Vagina (tissue), 2 donors: Measurements from ENCODE around the gene TMEM232. TPM values are rescaled to one million over a fixed set of nuclear protein-coding genes. Genes with fewer than 3 reads are reported as not detected.

Source experiments
- DNase-seq, 2 donors: peaks; one replicate each; pipeline ENCODE4 v3.0.0-alpha.2; 2017; ENCODE audit errors: extremely low spot score in 2 of 2
- H3K27ac ChIP-seq: fragments of 200-600 bp; sonication (generic); one replicate; pipeline ENCODE4 v1.5.1; 2019
- H3K27me3 ChIP-seq: fragments of 200-600 bp; sonication (generic); one replicate; pipeline ENCODE4 v1.5.1; 2019
- H3K36me3 ChIP-seq, 2 donors: fragments of 200-600 bp; sonication (generic); one replicate each; pipeline ENCODE4 v1.5.1; 2017 to 2019
- H3K4me1 ChIP-seq: fragments of 200-600 bp; sonication (generic); one replicate; pipeline ENCODE4 v1.5.1; 2019
- H3K4me3 ChIP-seq, 2 donors: fragments of 200-600 bp; sonication (generic); 1 replicate in 1 of 2; 2 replicates in 1 of 2; pipeline ENCODE4 v1.5.1; 2016 to 2019
- H3K9me3 ChIP-seq: fragments of 200-600 bp; sonication (generic); one replicate; pipeline ENCODE4 v1.5.1; 2019
- CTCF ChIP-seq, 3 experiments: fragments of 450-650 bp in 2 of 3; fragments of 200-600 bp in 1 of 3; sonication (generic) in 1 of 3; IDR thresholded peaks; one replicate each; pipeline ENCODE4 v1.5.1; 2017 to 2019; ENCODE audit warnings: antibody characterized with exemption in 3 of 3, mild to moderate bottlenecking in 2 of 3, moderate library complexity in 2 of 3
- POLR2A ChIP-seq, 2 donors: fragments of 450-650 bp; IDR thresholded peaks; one replicate each; pipeline ENCODE4 v1.6.1; 2017; ENCODE audit warnings: antibody characterized with exemption in 2 of 2, mild to moderate bottlenecking in 2 of 2, moderate library complexity in 2 of 2
- POLR2AphosphoS5 ChIP-seq, 2 donors: sonication (generic); formaldehyde crosslinking; IDR thresholded peaks; one replicate each; pipeline ENCODE4 v1.9.0; 2017; ENCODE audit warnings: antibody characterized with exemption in 2 of 2, mild to moderate bottlenecking in 2 of 2, low read depth in 1 of 2; ENCODE audit not compliant: insufficient read depth in 1 of 2
- intact Hi-C: fragments of 100-400 bp; cut with DNase I; formaldehyde crosslinking; loops from one replicate; pipeline ENCODE4 v1.15.1; 2023
- total RNA-seq: library from RNA; depleted of rRNA; stranded (reverse); fragments of >200 nt; gene quantifications from one replicate; pipeline ENCODE4 v1.2.3, GENCODE V29; 2016

The TMEM232 gene
- 4.2 TPM for total RNA-seq

DNA sequence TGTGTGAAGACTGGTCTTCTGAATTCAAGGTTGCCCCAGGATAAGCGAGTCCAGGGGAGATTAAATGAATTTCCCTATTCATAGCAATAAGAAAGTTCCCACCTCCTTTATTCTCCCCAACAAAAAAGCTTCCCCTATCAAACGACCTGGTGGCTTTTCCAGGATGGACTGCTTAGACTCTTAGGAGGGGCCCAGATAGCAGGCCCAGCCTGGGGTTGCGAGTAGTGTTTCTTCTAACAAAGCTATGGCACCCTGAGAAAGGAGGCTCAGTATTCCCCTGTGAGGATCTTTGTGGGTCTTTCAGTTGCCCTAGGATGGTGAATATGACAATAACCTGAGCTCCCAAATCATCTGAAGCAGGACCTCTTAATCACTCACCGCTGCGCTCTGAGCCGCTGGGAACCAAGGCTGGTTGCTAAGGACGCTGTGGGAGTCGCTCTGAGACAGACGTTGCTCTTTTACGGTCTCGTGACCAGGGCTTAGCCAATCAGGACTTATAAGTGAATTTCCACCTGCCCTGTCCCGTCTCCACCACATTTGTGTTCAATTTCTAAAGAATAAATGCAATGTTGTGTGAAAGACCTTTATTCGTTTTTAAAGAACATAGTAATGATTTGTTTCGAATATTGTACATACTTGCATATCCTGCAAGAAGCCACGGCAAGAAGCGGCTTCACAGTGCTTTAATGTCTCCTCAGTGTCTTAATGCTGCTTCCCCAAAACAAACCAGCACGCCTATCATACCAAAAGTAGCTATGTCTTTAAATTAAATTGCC lies at the start of gene TMEM232:
Gene TMEM232 (minus strand): TSS at position 423 of the 776 bp plus-strand sequence. CDS start 59,319 bp downstream, outside the sequence.
- H3K36me3 ChIP-seq = no peaks in the 10 kb centered on the region
- no peak within 1 kb of the TSS for H3K27ac ChIP-seq
- no peaks in the 10 kb centered on the region for H3K9me3 ChIP-seq
- H3K4me1 ChIP-seq = no peaks in the 10 kb centered on the region
- TF ChIP-seq POLR2A (IDR thresholded peaks at IDR 0.05) = no peak
- TF ChIP-seq POLR2AphosphoS5 (IDR thresholded peaks at IDR 0.05; ENCODE audit: insufficient read depth in 1 of 2, low read depth in 1 of 2) = no peak
- TF ChIP-seq CTCF (IDR thresholded peaks at IDR 0.05) = no peak
- H3K27me3 ChIP-seq = no peaks in the 10 kb centered on the region
- intact Hi-C loops = no loop called here
- peak within 1 kb of the TSS; percentile 1 to 31 for H3K4me3 ChIP-seq
- no peak for DNase-seq

DNA sequence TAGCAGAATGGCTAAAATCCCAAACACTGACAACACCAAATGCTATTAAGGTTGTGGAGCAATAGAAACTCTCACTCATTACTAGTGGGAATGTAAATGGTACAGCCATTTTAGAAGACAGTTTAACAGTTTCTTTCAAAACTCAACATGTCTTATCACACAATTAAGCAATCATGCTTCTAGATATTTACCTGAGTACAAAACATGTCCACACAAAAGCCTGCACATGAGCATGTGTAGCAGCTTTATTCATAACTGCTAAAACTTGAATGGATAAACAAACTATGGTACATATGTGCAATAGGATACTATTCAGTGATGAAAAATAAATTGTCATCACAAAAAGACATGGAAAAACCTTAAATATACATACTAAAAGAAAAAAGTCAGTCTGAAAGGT lies 43.8 kb upstream of the TMEM232 start:
- Histone ChIP-seq H3K4me3 (no peak overlapping the region), H3K27me3 (no peaks in the 10 kb centered on the region), H3K27ac (no peak overlapping the region), H3K9me3 (no peaks in the 10 kb centered on the region), H3K36me3 (no peaks in the 10 kb centered on the region), H3K4me1 (no peaks in the 10 kb centered on the region)
- no peak for DNase-seq
- intact Hi-C loops = no loop called here
- TF ChIP-seq CTCF (IDR thresholded peaks at IDR 0.05) (no peak), POLR2AphosphoS5 (IDR thresholded peaks at IDR 0.05; ENCODE audit: insufficient read depth in 1 of 2, low read depth in 1 of 2) (no peak), POLR2A (IDR thresholded peaks at IDR 0.05) (no peak)

DNA sequence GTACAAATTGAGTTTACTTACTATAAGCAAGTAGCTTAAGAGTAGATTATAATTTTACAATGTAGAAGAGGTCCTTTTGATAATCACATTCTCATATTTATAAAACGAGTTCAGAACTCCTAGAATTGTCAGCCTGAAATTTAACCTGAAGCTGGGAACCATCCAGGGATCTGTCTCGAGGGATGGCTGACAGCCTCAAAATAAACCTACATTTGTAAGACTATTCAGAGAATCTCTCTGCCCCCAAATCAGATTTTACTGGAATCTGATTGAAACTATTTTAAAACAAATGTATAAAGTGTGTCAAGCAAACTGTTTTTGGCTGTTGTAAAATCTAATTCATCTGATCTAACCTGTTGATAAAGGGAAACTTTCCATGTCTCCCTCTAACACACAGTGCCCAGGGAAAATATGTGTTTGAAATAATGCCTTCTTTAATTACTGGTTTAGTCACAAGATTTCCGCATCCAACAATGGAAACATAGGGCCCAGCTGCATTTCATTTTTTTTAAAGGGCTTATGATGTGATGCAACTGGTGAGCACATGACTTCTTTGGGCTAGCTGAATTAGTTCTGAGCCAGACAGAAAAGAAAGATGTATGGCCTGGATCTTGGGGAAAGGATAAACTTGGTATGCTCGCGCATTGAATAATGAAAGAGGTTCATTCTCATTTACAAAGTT lies 42.7 kb upstream of the TMEM232 start:
- no peaks in the 10 kb centered on the region for H3K36me3 ChIP-seq
- DNase-seq = no peak
- no peaks in the 10 kb centered on the region for H3K4me1 ChIP-seq
- H3K4me3 ChIP-seq = no peak overlapping the region
- TF ChIP-seq POLR2AphosphoS5 (IDR thresholded peaks at IDR 0.05; ENCODE audit: insufficient read depth in 1 of 2, low read depth in 1 of 2) (peak in 1 of 2 donors; percentile 50), POLR2A (IDR thresholded peaks at IDR 0.05) (no peak), CTCF (IDR thresholded peaks at IDR 0.05) (no peak)
- no peak overlapping the region for H3K27ac ChIP-seq
- no peaks in the 10 kb centered on the region for H3K9me3 ChIP-seq
- intact Hi-C loops = no loop called here
- no peaks in the 10 kb centered on the region for H3K27me3 ChIP-seq

DNA sequence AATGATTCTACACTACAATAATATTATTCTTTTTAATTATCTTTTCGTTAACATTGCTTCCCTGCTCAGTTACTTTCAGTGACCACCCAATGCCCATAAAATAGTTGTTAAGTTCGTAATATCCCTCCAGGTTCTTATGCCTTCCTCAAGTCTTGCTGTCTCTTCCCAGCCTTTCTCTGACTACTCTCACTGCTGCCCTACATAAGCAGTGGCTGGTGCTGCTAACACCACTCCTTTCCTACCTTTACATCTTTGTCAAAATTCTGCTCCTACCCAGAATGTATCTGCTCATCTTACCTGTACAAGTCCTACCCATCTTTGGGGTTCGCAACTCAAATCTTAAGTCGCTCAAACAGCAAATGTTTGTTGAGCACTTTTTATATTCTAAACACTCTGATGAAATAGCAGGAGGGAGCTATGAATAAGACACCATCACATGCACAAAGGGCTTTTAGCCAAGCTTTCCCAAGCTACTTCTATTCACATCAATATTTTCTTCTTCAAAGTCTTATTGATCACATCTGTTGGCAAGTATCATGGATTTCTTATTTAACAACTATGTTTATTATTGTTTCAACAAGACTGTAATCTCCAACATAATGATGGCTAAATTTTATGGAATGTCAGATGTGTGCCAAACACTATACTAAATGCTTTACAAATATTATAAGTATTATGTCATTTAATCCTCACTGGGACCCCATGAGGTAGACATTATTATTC lies 41.8 kb upstream of the TMEM232 start:
- no peak for DNase-seq
- Histone ChIP-seq H3K27me3 (no peaks in the 10 kb centered on the region), H3K4me3 (no peak overlapping the region), H3K36me3 (no peaks in the 10 kb centered on the region), H3K27ac (peak overlapping the region; percentile 42), H3K9me3 (no peaks in the 10 kb centered on the region), H3K4me1 (no peaks in the 10 kb centered on the region)
- no peak for TF ChIP-seq CTCF (IDR thresholded peaks at IDR 0.05)
- no peak for TF ChIP-seq POLR2AphosphoS5 (IDR thresholded peaks at IDR 0.05; ENCODE audit: insufficient read depth in 1 of 2, low read depth in 1 of 2)
- TF ChIP-seq POLR2A (IDR thresholded peaks at IDR 0.05) = no peak
- intact Hi-C loops = no loop called here
